Measurements from ENCODE around the gene PRRG3. TPM values are rescaled to one million over a fixed set of nuclear protein-coding genes. Genes with fewer than 3 reads are reported as not detected.

Gene PRRG3
- total RNA-seq, 1 donor from 2014 or later, result not detected

Other genes starting within 250 kb of the PRRG3 start
- not detected in 2 replicates for gene PASD1, start 131.8 kb upstream of the PRRG3 start, total RNA-seq
- gene FATE1, start 20.6 kb downstream of the PRRG3 start, total RNA-seq, result not detected in 2 replicates
- gene CNGA2, start 39.3 kb downstream of the PRRG3 start, total RNA-seq, result not detected in 2 replicates
- gene MAGEA4, start 217.4 kb downstream of the PRRG3 start, total RNA-seq, result not detected in 2 replicates